ENCODE results near the gene SOX5.

DNA sequence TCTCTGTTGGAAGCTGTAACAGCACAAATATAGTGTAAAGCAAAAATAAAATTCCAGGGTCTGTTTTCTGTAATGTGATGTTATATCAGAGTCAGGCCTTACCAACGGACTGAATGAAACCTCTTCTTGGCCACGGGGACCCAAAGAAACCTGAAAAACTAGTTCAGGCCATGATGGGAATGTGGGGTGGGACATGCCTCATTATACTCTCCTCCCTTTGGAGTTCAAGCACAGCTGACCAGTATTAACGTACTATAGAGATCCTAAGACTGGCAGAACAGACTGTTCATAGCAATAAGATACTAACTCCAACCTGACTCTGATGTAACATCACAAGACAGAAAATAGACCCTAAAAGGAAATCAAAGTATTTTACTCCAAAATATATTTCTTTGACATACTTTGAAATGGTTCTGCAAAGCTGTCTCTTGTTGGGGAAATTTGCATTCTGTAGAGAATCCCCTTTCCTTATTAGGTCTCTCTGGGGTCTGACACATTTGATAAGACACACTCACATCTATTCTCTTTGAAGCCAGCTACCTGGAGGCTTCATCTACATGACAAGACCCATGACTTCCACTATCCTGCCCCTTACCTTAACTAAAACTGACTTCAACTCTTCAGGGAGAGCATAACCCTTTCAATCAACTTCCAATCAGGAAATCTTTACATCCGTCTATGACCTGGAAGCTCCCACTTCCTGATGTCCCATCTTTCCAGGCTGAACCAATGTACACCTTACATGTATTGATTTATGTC is 444.6 kb downstream of the SOX5 start:
- TF ChIP-seq, protein P1, sequence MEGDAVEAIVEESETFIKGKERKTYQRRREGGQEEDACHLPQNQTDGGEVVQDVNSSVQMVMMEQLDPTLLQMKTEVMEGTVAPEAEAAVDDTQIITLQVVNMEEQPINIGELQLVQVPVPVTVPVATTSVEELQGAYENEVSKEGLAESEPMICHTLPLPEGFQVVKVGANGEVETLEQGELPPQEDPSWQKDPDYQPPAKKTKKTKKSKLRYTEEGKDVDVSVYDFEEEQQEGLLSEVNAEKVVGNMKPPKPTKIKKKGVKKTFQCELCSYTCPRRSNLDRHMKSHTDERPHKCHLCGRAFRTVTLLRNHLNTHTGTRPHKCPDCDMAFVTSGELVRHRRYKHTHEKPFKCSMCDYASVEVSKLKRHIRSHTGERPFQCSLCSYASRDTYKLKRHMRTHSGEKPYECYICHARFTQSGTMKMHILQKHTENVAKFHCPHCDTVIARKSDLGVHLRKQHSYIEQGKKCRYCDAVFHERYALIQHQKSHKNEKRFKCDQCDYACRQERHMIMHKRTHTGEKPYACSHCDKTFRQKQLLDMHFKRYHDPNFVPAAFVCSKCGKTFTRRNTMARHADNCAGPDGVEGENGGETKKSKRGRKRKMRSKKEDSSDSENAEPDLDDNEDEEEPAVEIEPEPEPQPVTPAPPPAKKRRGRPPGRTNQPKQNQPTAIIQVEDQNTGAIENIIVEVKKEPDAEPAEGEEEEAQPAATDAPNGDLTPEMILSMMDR (IDR thresholded peaks at IDR 0.05): no peak
- TF ChIP-seq EP300 (IDR thresholded peaks at IDR 0.05) (no peak), POLR2AphosphoS5 (IDR thresholded peaks at IDR 0.05) (no peak), POLR2A (IDR thresholded peaks at IDR 0.05) (no peak)

Data from sigmoid colon (tissue), 4 donors.